Neural cell (in vitro differentiated cells): Measurements from ENCODE around the gene ADSL. TPM values are rescaled to one million over a fixed set of nuclear protein-coding genes. Genes with fewer than 3 reads are reported as not detected.

Source experiments
- H2AFZ ChIP-seq: fragments of 200-600, 300-800 bp; sonication (generic), shearing (Covaris generic); 2 replicates; pipeline ENCODE4 v1.6.0; 2014; ENCODE audit warnings: low read depth, mild to moderate bottlenecking, antibody characterized with exemption, low read length, moderate library complexity
- H3F3A ChIP-seq: fragments of 200-600 bp; shearing (Covaris generic); 2 replicates; pipeline ENCODE4 v1.6.1; 2016; ENCODE audit warnings: mild to moderate bottlenecking, moderate library complexity, mixed read lengths, antibody characterized with exemption, low read length; ENCODE audit not compliant: insufficient read depth, poor library complexity, severe bottlenecking
- H3K27ac ChIP-seq: fragments of 200-600, 300-800 bp; sonication (generic), shearing (Covaris generic); 2 replicates; pipeline ENCODE4 v1.5.1; 2014; ENCODE audit warnings: mild to moderate bottlenecking, low read length, moderate library complexity
- H3K27me3 ChIP-seq: fragments of 300-800, 200-600 bp; sonication (generic), shearing (Covaris generic); 2 replicates; pipeline ENCODE4 v1.6.0; 2014; ENCODE audit warnings: mild to moderate bottlenecking, low read depth, low read length, moderate library complexity; ENCODE audit not compliant: insufficient read depth
- H3K36me3 ChIP-seq: fragments of 300-800, 200-600 bp; sonication (generic), shearing (Covaris generic); 2 replicates; pipeline ENCODE4 v1.5.1; 2014; ENCODE audit warnings: mild to moderate bottlenecking, antibody characterized with exemption, low read length, moderate library complexity; ENCODE audit not compliant: insufficient read depth
- H3K4me2 ChIP-seq: fragments of 300-800, 200-600 bp; sonication (generic), shearing (Covaris generic); 2 replicates; pipeline ENCODE4 v1.6.0; 2014; ENCODE audit warnings: mild to moderate bottlenecking, low read length
- H3K4me3 ChIP-seq: fragments of 300-800, 200-600 bp; sonication (generic), shearing (Covaris generic); 2 replicates; pipeline ENCODE4 v1.5.1; 2014; ENCODE audit warnings: mild to moderate bottlenecking, low read length, moderate library complexity
- H3K79me2 ChIP-seq: fragments of 200-600 bp; shearing (Covaris generic); replicated peaks from 2 replicates; pipeline ENCODE4 v1.6.0; 2014; ENCODE audit warnings: mild to moderate bottlenecking, low read length, moderate library complexity; ENCODE audit not compliant: insufficient read depth
- H3K9ac ChIP-seq: fragments of 300-800, 200-600 bp; sonication (generic), shearing (Covaris generic); 2 replicates; pipeline ENCODE4 v1.6.1; 2016; ENCODE audit warnings: mild to moderate bottlenecking, low read length, mixed read lengths
- H3K9me2 ChIP-seq: fragments of 200-600 bp; shearing (Covaris generic); 2 replicates; pipeline ENCODE4 v1.6.1; 2016; ENCODE audit warnings: mild to moderate bottlenecking, low read length, mixed read lengths; ENCODE audit not compliant: insufficient read depth
- H3K9me3 ChIP-seq: fragments of 200-600, 300-800 bp; sonication (generic), shearing (Covaris generic); 2 replicates; pipeline ENCODE4 v1.6.1; 2016; ENCODE audit warnings: mild to moderate bottlenecking, mixed run types, low read length, moderate library complexity, mixed read lengths
- H4K20me1 ChIP-seq: fragments of 200-600 bp; shearing (Covaris generic); 2 replicates; pipeline ENCODE4 v1.6.1; 2016; ENCODE audit warnings: mild to moderate bottlenecking, mixed run types; ENCODE audit not compliant: insufficient read depth
- EP300 ChIP-seq: fragments of 450-650 bp; conservative IDR thresholded peaks from 2 replicates; pipeline ENCODE4 v1.6.1; 2014; ENCODE audit warnings: antibody characterized with exemption, mild to moderate bottlenecking, moderate library complexity; ENCODE audit not compliant: poor library complexity, severe bottlenecking
- EZH2 ChIP-seq: fragments of 200-600, 300-800 bp; shearing (Covaris generic), sonication (generic); IDR thresholded peaks from 2 replicates; pipeline ENCODE4 v1.6.1; 2014; ENCODE audit warnings: antibody characterized with exemption, low read length, borderline replicate concordance, mild to moderate bottlenecking; ENCODE audit not compliant: insufficient read depth, poor library complexity, severe bottlenecking
- MXI1 ChIP-seq: fragments of 450-650 bp; conservative IDR thresholded peaks from 2 replicates; pipeline ENCODE4 v1.6.1; 2014; ENCODE audit warnings: antibody characterized with exemption, mild to moderate bottlenecking; ENCODE audit not compliant: poor library complexity, severe bottlenecking
- POLR2AphosphoS5 ChIP-seq: IDR thresholded peaks from 2 replicates; pipeline ENCODE4 v1.6.1; 2012
- RAD21 ChIP-seq: fragments of 450-650 bp; conservative IDR thresholded peaks from 2 replicates; pipeline ENCODE4 v1.6.1; 2014; ENCODE audit warnings: antibody characterized with exemption, mild to moderate bottlenecking, moderate library complexity
- REST ChIP-seq: IDR thresholded peaks from 2 replicates; pipeline ENCODE4 v1.6.1; 2012; ENCODE audit warnings: borderline replicate concordance
- SMC3 ChIP-seq: fragments of 450-650 bp; conservative IDR thresholded peaks from 2 replicates; pipeline ENCODE4 v1.6.1; 2014; ENCODE audit warnings: antibody characterized with exemption, mild to moderate bottlenecking, moderate library complexity; ENCODE audit not compliant: poor library complexity
- TAF1 ChIP-seq: IDR thresholded peaks from 2 replicates; pipeline ENCODE4 v1.6.1; 2012; ENCODE audit warnings: low read depth
- polyA plus RNA-seq: library from polyadenylated mRNA; depleted of rRNA; stranded (reverse); fragments of >200 nt; gene quantifications from 2 replicates; pipeline ENCODE4 v1.2.3, GENCODE V29; 2014
- TF ChIP-seq, protein P1 (sequence below): fragments of 450-650 bp; IDR thresholded peaks from 2 replicates; pipeline ENCODE4 v1.5.1; 2014; ENCODE audit warnings: antibody characterized with exemption, mild to moderate bottlenecking, moderate library complexity; ENCODE audit not compliant: poor library complexity, severe bottlenecking

The ADSL gene
- polyA plus RNA-seq, 1 donor from 2014 or later = 112 TPM

- Histone ChIP-seq H3K4me3 (no peak overlapping the region), H3K27me3 (no peaks in the 10 kb centered on the region), H3K27ac (no peak overlapping the region), H3K9me2 (no peaks in the 10 kb centered on the region), H3K4me2 (no peak overlapping the region), H3K9ac (no peak overlapping the region), H3F3A (no peaks in the 10 kb centered on the region), H4K20me1 (no peaks in the 10 kb centered on the region), H3K9me3 (no peaks in the 10 kb centered on the region), H2AFZ (no peak overlapping the region), H3K36me3 (no peaks in the 10 kb centered on the region), H3K79me2 (no peaks in the 10 kb centered on the region)
- TF ChIP-seq POLR2AphosphoS5 (no peak), TAF1 (no peak), SMC3 (no peak)
- TF ChIP-seq, protein P1, sequence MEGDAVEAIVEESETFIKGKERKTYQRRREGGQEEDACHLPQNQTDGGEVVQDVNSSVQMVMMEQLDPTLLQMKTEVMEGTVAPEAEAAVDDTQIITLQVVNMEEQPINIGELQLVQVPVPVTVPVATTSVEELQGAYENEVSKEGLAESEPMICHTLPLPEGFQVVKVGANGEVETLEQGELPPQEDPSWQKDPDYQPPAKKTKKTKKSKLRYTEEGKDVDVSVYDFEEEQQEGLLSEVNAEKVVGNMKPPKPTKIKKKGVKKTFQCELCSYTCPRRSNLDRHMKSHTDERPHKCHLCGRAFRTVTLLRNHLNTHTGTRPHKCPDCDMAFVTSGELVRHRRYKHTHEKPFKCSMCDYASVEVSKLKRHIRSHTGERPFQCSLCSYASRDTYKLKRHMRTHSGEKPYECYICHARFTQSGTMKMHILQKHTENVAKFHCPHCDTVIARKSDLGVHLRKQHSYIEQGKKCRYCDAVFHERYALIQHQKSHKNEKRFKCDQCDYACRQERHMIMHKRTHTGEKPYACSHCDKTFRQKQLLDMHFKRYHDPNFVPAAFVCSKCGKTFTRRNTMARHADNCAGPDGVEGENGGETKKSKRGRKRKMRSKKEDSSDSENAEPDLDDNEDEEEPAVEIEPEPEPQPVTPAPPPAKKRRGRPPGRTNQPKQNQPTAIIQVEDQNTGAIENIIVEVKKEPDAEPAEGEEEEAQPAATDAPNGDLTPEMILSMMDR = no peak
Measured at GRCh38 chr22:40419718-40420117, 73.4 kb downstream of the ADSL start.

DNA sequence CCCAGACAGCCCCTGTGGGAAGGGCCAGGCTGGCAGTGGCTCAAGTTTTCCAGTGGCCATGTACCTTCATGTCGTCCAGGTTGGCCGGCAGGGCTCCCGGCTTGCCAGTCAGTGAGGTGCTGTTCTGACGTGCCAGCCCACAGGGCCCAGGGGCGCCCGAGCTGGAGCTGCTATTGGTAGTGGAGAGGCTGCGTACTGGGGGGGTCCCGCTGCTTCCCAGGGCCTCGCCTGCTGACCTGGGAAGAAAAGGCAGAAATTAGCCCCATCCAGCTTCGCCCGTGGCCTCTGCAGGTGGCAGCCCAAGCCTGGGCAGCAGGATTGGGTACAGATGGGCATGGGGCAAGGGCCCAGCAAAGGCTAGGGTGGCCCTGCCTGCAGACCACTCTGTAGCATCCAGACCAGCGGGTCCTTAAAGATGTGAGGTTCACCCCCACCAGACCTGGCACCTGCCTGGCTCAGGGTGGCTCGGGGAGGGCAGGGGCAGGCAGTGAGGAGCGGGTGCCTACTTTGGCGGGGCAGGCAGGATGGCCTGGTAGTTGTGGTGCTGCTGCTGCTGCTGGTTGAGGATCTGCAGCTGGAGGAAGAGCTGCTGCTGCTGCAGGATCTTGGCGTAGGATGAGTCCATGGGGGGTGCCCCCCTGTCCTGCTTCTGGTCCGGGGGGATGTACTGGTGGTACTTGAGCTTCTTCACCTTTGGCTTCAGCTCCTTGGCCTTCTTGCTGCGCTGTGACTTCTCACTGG is 74.2 kb downstream of the ADSL start:
- H4K20me1 ChIP-seq = no peaks in the 10 kb centered on the region
- no peaks in the 10 kb centered on the region for H3F3A ChIP-seq
- TF ChIP-seq RAD21 = no peak
- no peak for TF ChIP-seq POLR2AphosphoS5
- TF ChIP-seq TAF1 = no peak
- TF ChIP-seq EP300 = no peak
- TF ChIP-seq SMC3 = no peak
- no peak for TF ChIP-seq REST
- no peak for TF ChIP-seq MXI1
- TF ChIP-seq EZH2 = no peak
- TF ChIP-seq, protein P1 = no peak

More for the DNA sequence above, 74.2 kb downstream of the ADSL start:
- Histone ChIP-seq H3K27ac (no peak overlapping the region), H3K79me2 (no peaks in the 10 kb centered on the region), H3K4me2 (no peak overlapping the region), H3K4me3 (no peak overlapping the region), H3K9ac (no peak overlapping the region), H3K9me3 (no peaks in the 10 kb centered on the region), H2AFZ (no peak overlapping the region), H3K27me3 (no peaks in the 10 kb centered on the region), H3K9me2 (no peaks in the 10 kb centered on the region), H3K36me3 (no peaks in the 10 kb centered on the region)
